KBM-7 (cell line): ENCODE results near the gene P2RX6.

Experiments
- DNase-seq: peaks from one replicate; pipeline ENCODE4 v3.0.0-alpha.2; 2015
- in situ Hi-C: fragments of 300-500 bp; cut with MboI; formaldehyde crosslinking; loops from 2 replicates; pipeline ENCODE4 v1.14.3; 2020; ENCODE audit warnings: low sequenced_read_pairs, low pct_unique_long_range_greater_than_20kb, mixed read lengths

Gene P2RX6

DNA sequence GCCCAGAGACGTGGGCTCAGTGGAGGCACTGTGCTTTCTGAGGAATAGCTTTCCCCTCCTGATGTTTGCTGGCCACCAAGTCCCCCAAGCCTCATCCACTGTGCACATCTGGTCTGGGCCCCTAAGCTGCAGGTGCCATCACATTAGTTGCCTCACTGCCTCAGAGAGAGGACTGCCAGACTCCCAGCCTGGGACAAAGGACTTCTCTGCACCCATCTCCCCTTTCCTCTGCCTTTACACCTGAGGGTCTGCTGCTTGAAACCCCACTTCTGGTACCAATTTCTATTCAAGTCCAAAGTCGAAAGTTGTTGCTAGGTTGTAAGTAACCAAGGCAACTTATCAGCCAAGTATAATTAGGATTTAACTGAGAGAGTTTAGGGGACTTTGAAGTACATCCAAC is 36.5 kb upstream of the P2RX6 start:
- in situ Hi-C loops, result no loop called here
- no peak for DNase-seq

DNA sequence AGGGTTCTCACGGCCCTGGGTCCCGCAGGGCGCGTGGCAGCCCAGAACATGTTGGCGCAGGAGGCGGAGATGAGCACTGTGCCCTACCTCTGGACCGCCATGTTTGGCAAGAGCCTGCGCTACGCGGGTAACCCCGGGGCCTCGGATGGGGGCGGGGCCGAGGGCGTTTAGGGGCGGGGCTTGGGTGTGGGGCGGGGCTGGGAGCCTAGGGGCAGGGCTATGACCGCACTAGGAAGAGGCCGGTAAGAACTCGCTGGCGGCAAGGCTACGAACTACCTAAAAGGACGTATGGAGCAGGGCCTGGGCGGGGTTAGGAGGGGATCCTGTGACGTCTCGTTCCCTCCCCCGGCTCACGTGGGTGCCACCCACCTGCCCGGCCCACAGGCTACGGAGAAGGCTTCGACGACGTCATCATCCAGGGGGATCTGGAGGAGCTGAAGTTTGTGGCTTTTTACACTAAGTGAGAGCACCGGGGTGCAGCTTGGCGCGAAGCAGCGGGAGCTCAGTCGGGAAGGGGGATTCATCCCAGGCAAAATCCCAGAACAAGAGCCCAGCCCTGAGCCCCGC is 35.6 kb upstream of the P2RX6 start:
- DNase-seq, result no peak
- in situ Hi-C loops, result no loop called here

DNA sequence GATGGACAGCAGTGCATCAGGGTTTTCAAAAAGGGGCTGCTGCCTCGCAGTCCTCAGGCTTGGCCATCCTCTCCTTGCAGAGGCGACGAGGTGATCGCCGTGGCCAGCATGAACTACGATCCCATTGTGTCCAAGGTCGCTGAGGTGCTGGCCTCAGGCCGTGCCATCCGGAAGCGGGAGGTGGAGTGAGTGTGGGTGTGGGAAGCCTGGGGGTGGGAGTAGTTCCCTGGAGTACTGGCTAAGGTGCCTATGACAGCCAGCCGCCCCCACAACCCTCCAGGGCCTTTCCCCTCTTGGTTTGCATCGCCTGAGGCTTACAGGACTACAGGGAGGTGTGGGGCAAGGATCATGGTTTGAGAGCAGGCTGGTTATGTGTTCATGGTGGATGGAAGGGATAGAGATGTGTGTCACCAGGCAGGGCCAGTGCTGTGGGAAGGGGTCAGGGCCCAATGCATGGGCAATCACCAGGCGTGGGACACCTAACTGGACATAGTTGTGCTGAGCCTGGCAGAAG is 35.0 kb upstream of the P2RX6 start:
- no peak for DNase-seq
- in situ Hi-C loops, result no loop called here

DNA sequence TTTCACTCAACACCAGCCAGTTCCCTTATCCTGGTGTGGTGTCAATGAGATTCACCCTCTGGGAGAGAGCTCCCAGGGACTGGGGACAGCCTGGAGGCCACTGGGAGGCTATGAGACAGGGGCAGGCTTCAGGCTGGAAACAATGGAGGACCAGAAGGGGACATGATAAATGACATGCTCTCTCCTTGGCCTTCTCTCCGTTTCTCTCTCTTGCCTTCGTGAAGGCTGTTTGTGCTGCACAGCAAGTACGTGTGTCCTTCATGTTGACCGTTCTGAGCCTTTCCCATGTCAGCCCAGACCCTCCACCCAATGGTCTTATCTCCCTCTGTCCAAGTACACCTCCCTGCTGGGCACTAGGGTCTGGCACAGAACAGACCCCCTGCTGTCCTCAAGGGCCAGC is 34.4 kb upstream of the P2RX6 start:
- in situ Hi-C loops, result no loop called here
- DNase-seq, result no peak

- no peak for DNase-seq
- in situ Hi-C loops, result no loop called here
Observed at GRCh38 chr22:20980938-20981722, 33.8 kb upstream of the P2RX6 start.

DNA sequence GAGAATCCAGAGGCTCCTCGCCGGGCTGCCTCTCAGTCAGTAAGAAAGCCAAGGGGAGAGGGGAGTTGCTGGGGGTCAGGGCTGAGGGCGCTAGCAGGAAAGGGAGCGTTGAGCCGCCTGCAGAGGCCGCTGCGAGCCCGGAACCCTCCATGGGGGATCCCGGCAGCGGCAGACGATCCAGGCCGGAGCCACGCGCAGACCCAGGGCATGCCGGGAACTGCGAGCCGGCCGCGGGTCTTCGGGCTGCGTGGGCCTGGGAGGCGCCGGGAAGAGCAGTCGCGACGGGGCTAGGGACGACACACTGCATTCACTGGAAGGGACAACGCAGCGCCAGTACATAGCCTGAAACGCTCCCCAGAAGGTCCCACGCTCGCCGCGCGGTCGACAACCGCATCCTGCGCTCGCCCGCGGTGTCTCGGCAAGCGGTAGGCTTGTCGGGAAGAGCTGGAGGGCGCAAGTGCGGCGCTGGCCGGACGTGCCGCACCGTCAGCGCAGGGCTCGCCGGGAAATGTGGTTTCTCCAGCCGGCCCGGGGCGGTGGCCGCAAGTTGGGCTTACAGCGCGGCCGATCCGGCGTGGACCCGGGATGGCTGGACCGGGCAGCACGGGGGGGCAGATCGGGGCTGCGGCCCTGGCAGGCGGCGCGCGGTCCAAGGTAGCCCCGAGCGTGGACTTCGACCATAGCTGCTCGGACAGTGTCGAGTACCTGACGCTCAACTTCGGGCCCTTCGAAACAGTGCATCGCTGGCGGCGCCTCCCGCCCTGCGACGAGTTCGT is 33.0 kb upstream of the P2RX6 start, which contains the start of gene LZTR1:
TSS of gene LZTR1 (plus strand) at position 511 of the 776 bp plus-strand sequence. CDS start at position 586, 75 bp downstream.
- DNase-seq, result peak; percentile 86
- in situ Hi-C loops, result no loop called here

DNA sequence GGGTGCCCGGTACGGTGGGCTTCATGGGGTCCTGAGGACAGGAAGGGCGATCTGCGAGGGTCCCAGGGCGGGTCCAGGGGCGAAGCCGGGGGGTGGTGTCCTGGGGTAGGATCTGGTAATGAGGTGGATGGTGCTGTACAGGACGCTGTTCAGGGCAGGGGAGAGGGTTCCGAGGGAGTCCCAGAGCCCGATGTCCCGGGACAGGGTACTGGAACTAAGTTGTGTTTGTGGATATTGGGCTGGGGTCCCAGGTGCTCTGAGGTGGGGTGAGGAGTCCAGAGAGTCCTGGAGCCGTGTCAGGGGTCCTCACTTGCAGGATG is 32.4 kb upstream of the P2RX6 start:
- DNase-seq, result no peak

DNA sequence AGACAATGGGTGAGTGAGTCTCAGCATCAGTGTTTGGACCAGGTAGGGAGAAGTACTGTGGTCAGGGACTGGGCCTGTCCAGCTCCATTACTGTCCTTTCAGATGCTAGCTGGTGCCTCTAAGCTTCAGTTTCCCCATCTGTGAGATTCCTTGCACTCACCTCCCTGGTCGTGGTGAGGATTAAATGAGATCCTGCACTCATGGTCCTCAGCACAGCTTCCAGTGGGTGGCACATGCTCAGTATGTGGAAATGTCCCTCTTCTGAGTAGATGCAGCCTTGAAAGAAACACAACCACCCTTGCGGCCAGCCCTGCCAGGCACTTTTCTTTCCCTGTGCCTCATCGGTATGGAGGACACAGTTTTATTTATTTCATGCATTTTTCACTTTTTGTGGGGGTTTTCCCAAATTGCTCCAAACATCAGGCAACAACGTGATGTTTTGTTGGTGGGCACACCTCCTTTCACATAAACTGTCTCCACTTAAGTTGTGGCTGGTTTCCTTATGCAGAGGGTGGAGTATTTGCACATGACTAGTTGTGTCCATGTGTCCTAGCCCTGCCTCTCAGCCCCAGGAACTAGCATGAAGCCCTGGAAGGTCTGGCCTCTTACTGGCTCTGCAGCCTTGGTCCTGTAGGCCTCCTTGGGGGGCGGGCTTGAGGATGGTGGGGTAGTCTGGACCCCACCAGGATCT is 31.7 kb upstream of the P2RX6 start:
- in situ Hi-C loops, result no loop called here
- no peak for DNase-seq

More for the DNA sequence above, 32.4 kb upstream of the P2RX6 start:
- in situ Hi-C loops, result no loop called here

GRCh38 chr22:20985720-20986119 is 29.2 kb upstream of the P2RX6 start:
- DNase-seq, result no peak

GRCh38 chr22:20986365-20986764 is 28.6 kb upstream of the P2RX6 start:
- DNase-seq, result no peak
- in situ Hi-C loops, result no loop called here

More at GRCh38 chr22:20985720-20986119, 29.2 kb upstream of the P2RX6 start:
- in situ Hi-C loops, result no loop called here

DNA sequence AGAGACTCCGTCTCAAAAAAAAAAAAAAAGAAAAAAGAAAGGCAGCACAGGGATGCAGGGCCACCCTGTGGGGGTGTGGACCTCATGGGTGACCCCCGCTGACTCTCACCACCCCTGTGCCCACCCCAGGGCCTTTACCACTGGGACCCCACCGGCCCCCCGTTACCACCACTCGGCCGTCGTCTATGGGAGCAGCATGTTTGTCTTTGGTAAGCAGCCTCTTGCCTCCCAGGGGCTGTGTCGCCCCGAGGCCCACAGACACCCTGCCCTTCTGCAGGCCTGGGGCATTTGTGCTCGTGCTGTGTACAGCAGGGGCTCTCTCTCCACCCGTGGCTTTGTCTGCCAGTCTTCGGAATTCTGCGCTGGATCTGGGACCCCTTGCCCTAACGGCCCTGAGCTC is 27.6 kb upstream of the P2RX6 start:
- in situ Hi-C loops, result no loop called here
- no peak for DNase-seq

GRCh38 chr22:20988573-20989322 is 26.2 kb upstream of the P2RX6 start:
- in situ Hi-C loops, result no loop called here
- DNase-seq, result no peak

GRCh38 chr22:20989323-20990138 is 25.4 kb upstream of the P2RX6 start:
- in situ Hi-C loops, result no loop called here
- DNase-seq, result no peak

DNA sequence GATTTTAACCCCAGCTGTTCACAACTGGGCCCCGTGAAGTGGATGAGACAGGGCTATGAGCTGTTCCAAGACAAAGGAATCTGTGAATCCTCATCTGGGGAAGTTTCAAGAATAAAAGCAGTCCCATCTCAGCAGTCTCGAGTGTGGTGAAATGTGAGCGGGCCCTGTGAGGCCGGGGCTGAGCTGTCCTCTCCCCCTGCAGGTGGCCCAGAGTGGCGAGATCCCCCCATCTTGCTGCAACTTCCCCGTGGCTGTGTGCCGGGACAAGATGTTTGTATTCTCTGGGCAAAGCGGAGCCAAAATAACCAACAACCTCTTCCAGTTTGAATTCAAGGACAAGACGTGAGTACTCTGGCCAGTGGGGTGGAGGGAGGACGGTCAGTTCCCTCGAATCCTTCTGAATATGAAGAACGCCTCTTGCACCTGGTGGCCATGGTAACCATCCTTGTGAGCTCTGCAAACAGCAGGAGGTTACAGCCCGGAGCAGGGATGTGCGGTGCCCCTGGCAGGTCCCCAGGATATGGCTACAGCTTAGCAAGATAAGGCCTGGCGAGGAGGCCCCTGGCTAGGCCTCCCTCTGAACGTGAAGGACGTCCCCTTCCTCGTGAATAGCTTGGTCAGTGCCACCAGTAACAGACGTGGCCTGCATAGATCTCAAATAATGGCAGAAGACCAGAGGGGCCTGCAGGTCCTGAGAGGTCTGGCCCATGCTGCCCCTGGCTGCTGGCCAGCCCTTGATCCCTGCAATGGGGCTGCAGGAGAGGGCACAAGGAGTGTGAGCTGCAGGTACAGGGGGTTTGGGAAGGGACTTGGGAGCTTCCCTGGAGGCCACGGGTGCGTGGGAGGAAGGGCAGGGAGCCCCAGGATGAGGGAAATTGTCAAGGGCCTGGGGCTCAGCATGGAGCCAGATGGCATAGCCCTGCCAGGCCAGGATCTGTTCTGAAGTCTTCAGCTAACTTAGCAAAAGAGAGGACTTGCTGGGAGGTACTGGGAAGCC is 24.5 kb upstream of the P2RX6 start:
- no peak for DNase-seq

DNA sequence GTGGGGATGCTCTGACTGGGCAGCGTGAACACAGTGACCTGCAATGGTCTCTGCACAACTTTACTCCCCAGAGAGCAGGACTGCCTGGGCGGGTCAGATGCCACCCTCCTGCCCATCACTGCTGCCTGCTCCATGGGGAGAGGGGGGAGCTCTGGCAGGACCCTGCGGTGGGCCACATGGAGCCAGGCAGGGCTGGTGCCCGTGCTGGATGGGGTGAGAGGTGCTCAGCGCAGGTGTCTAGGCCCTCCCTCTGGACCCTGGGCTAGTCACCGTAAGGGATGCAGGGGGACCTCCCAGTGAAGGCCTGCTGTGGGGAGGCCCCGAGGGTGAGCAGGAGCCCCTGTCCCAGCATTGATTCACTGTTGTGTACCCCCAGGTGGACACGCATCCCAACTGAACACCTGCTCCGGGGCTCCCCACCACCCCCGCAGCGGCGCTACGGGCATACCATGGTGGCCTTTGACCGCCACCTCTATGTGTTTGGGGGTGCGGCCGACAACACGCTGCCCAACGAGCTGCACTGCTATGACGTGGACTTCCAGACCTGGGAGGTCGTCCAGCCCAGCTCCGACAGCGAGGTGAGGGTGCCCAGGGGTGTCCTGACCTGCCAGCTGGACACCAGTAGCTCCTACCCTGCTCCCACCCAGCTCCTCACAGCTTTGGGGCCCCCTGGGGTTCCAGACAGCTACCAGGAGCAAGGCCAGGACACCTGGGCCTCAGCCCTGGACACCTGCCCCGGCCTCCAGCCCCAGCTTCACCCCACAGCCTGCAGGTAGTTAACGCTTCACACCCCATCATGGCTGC is 23.5 kb upstream of the P2RX6 start:
- no peak for DNase-seq
- in situ Hi-C loops, result no loop called here

More for the DNA sequence above, 24.5 kb upstream of the P2RX6 start:
- in situ Hi-C loops, result no loop called here

- DNase-seq, result no peak
- in situ Hi-C loops, result no loop called here
Observed at GRCh38 chr22:20992056-20992442, 22.9 kb upstream of the P2RX6 start.
